Neuron (in vitro differentiated cells): ENCODE results near the gene OSBPL2.

Experiments
- H2AFZ ChIP-seq: one replicate; pipeline ENCODE4 v1.6.1; 2013; ENCODE audit warnings: low read depth, mild to moderate bottlenecking, inconsistent platforms, low read length, moderate library complexity
- H3K27me3 ChIP-seq: one replicate; pipeline ENCODE4 v1.6.1; 2013; ENCODE audit warnings: low read length; ENCODE audit not compliant: insufficient read depth
- H3K36me3 ChIP-seq: one replicate; pipeline ENCODE4 v1.6.1; 2013; ENCODE audit warnings: low read length; ENCODE audit not compliant: insufficient read depth
- H3K4me1 ChIP-seq: one replicate; pipeline ENCODE4 v1.6.1; 2013; ENCODE audit warnings: low read length; ENCODE audit not compliant: insufficient read depth
- H3K4me3 ChIP-seq: 2 replicates; pipeline ENCODE4 v1.5.1; 2013; ENCODE audit warnings: mild to moderate bottlenecking, low read length, moderate library complexity
- H3K9me3 ChIP-seq: one replicate; pipeline ENCODE4 v1.6.1; 2013; ENCODE audit warnings: low read length

OSBPL2 gene

DNA sequence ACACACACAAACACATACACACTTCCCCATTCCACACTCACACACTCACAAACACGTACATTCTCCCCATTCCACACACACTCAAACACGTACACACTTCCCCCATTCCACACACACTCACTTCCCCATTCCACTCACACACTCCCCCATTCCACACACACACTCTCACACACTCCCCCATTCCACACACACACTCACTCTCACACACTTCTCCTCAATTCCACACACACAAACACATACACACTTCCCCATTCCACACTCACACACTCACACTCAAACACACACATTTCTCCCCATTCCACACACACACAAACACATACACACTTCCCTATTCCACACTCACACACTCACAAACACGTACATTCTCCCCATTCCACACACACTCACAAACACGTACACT is 8.7 kb upstream of the OSBPL2 start:
- H3K9me3 ChIP-seq = no peaks in the 10 kb centered on the region
- H3K4me3 ChIP-seq = no peak overlapping the region
- H3K36me3 ChIP-seq = no peaks in the 10 kb centered on the region
- H3K27me3 ChIP-seq = peaks cover 17% of the 10 kb centered on the region
- H3K4me1 ChIP-seq = peaks cover 6% of the 10 kb centered on the region
- H2AFZ ChIP-seq = no peak overlapping the region

DNA sequence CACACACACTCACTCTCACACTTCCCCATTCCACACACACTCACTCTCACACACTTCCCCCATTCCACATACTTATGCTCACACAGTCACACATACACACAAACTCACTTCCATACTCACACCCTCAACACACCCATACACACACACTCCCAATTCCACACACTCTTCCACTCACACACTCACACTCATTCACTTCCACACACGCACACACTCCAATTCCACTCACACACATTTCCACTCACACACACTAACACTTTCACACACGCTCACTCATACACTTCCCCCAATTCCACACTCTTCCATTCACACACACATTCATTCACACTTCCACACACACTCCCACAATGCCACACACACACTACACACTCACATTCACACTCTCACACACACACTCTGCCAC is 8.0 kb upstream of the OSBPL2 start:
- peaks cover 12% of the 10 kb centered on the region for H3K27me3 ChIP-seq
- H3K4me3 ChIP-seq = no peak overlapping the region
- H3K9me3 ChIP-seq = no peaks in the 10 kb centered on the region
- no peak overlapping the region for H2AFZ ChIP-seq
- peaks cover 12% of the 10 kb centered on the region for H3K4me1 ChIP-seq
- no peaks in the 10 kb centered on the region for H3K36me3 ChIP-seq

DNA sequence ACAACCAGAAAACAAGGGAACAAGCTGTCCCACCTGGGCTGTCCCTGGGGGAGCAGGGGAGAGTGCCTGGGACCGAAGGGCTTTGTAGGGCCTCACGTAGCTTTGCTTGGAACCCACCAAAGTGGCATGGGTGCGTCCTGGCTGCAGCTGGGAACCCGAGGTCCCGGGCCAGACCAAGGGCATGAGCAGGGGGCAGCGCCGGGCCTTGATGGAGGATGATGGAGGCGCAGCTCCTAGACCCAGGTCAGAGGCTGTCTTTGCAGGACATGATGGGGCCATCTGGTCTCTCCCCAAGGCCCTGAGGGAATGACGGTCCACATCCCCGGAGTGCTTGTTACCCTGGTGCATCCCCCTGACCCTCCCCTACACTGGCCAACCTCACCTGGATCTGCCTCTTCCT is 7.6 kb upstream of the OSBPL2 start:
- Histone ChIP-seq H2AFZ (no peak overlapping the region), H3K27me3 (peaks cover 8% of the 10 kb centered on the region), H3K4me1 (peaks cover 16% of the 10 kb centered on the region), H3K36me3 (no peaks in the 10 kb centered on the region), H3K4me3 (no peak overlapping the region), H3K9me3 (no peaks in the 10 kb centered on the region)

DNA sequence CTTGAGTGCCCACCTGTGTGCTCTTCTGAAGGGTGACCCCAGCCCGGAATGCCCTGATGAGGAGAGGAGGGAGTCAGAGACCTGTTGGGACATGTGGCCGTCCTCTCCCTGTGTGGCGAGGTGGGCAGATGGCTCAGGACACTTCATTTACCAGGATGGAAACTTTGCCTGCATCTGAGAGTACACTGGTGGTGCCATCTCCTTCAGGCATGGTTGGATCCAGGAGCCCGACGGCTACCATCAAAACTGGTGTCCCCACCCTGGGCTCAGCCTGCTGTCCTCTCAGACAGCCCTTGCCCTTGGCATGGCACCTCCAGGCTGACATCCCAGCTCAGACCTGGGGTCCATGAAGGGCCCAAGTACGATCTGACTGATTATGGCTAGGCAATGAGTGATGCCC is 7.0 kb upstream of the OSBPL2 start:
- Histone ChIP-seq H3K36me3 (no peaks in the 10 kb centered on the region), H2AFZ (no peak overlapping the region), H3K4me3 (no peak overlapping the region), H3K27me3 (peaks cover 2% of the 10 kb centered on the region), H3K4me1 (peaks cover 22% of the 10 kb centered on the region), H3K9me3 (no peaks in the 10 kb centered on the region)

DNA sequence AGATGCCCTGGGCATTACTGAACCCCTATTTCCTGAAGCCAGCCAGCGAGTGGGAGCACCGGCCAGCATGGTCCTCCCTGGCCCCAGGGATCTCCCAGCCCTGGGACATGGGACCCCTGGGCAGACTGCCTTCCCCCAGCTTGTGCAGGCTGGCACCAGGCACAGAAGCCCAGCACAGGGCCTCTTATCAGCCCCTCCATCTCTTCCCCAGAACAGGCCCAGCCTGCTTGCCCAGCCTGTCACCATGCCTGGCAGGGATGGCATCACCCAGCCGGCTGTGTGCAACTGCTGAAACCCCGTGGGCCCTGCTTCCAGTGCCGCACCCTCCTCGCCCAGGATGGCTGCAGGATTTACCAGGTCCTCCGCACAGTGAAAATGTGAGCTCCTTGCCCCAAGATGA is 6.1 kb upstream of the OSBPL2 start:
- Histone ChIP-seq H2AFZ (no peak overlapping the region), H3K27me3 (no peaks in the 10 kb centered on the region), H3K36me3 (no peaks in the 10 kb centered on the region), H3K4me3 (no peak overlapping the region), H3K4me1 (peaks cover 30% of the 10 kb centered on the region), H3K9me3 (no peaks in the 10 kb centered on the region)

DNA sequence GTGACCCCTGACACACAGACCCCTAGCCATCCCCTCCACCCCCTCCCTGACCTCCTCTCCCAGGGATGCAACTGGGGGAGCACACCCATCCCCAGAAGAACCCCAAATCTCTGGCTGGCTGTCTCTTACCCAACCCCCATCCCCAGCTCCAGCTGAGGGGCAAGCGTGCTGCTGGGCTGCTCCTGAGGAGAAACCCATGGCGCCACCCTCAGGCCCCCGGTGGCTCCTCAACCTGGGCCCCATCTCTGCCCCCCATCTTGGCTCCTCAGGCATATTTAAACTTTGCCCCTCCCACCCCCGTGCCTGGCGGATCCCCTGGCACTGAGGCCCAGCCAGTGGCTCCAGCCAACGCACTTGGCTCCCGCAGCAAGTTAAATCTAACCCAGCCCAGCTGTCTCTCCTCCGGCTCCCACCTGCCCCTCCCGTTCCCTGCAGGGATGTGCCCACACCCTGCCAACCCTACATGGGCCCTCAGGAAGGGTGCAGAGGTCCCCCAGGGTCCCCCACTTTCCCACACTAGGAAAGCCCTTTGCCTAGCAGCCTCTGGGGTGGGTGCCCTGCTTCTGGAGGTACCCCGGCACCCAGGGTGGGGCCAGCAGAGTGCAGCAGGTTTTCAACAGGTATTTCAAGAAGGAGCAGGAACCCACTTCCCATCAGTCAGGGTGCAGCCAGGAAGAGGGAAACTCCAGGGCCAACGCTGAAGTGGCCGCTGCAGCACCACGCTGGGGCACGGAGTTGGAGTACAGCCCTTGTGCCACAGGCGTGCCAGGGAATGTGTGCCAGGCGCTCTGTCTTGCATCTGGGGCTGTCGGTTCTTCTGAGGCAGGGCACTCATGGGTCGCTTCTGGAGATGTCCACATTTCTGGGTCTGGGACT is 5.3 kb upstream of the OSBPL2 start:
- Histone ChIP-seq H2AFZ (no peak overlapping the region), H3K27me3 (no peaks in the 10 kb centered on the region), H3K4me1 (peaks cover 37% of the 10 kb centered on the region), H3K36me3 (no peaks in the 10 kb centered on the region), H3K9me3 (no peaks in the 10 kb centered on the region), H3K4me3 (no peak overlapping the region)

DNA sequence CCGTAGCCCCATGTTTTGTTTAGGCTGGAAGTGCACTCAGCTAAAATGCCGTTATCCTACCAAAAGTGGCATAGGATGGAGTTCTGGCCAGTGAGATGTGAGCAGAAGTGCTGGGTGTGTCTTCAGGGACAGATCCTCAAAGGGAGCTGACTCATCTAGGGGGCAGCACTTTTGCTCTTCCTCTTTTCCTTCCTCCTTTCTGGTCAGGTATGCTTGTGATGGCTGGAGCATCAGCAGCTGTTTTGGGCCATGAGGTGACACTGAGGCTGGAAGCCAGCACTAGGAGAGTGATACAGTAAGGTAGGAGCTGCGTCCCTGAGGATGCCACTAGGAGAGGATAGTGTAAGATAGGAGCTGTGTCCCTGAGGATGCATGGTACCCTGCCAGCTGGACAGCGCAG is 4.6 kb upstream of the OSBPL2 start:
- no peak overlapping the region for H2AFZ ChIP-seq
- peaks cover 37% of the 10 kb centered on the region for H3K4me1 ChIP-seq
- no peak overlapping the region for H3K4me3 ChIP-seq
- H3K27me3 ChIP-seq = no peaks in the 10 kb centered on the region
- H3K9me3 ChIP-seq = no peaks in the 10 kb centered on the region
- no peaks in the 10 kb centered on the region for H3K36me3 ChIP-seq

DNA sequence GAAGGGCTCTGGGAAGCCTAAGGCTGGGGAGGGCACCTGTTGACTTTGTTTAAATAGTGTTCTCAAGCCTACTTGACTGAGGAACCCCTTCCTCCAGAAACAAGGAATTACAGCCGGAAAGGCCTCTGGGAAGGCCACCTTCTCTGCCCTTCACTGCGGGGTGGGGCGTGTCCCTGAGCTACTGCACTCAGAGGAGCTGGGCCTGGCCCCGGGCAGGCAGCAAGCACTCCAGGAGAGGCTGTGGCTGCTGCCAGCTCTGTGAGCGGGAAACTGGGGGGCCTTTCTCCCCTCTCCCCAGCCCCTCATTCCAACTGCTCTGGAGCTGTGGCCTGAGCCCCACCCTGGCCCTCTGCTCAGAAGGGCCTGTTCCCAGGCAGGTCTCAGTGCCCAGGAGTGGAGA is 4.0 kb upstream of the OSBPL2 start:
- Histone ChIP-seq H3K36me3 (no peaks in the 10 kb centered on the region), H3K9me3 (no peaks in the 10 kb centered on the region), H3K4me1 (peaks cover 39% of the 10 kb centered on the region)

DNA sequence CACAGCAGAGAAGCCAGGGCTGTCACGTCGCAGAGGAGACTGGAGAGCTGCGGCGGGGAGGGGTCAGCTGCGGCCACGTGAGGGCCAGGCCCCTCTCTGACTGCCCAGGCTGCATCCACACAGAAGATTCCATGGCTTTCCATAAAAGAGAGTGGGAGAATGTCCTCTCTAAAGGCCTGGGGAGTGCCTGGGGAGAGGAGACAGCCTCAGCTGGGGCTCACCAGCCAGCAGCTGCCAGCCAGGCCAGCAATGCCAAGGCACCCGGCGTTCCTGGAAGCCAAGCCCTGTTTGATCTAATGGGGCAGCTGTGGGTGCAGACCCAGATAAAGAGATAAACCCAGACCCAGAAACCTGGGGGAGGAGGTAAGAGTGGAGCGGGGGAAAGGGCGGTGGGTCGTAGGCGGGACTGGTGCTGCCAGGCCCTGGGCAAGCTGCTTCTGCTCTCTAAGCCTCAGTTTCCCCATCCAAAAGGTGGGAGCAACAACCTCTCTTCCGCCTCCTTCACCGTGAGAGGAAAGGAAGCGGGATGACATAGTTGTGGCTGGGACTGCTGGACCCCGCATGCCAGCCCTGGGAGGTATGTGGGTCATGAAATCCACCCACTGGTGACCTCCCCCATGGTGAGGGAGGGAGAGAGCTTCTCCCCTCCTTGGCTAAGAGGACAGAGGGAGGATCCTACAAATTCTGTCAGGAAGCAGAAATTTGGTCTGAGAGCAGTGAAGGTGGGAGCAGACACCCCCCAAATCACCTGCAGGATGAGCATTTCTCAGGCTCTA is 3.1 kb upstream of the OSBPL2 start:
- Histone ChIP-seq H3K36me3 (no peaks in the 10 kb centered on the region), H3K27me3 (no peaks in the 10 kb centered on the region), H2AFZ (no peak overlapping the region), H3K9me3 (no peaks in the 10 kb centered on the region), H3K4me3 (no peak overlapping the region), H3K4me1 (peaks cover 42% of the 10 kb centered on the region)

More for the DNA sequence above, 4.0 kb upstream of the OSBPL2 start:
- Histone ChIP-seq H3K27me3 (no peaks in the 10 kb centered on the region), H3K4me3 (no peak overlapping the region), H2AFZ (no peak overlapping the region)

DNA sequence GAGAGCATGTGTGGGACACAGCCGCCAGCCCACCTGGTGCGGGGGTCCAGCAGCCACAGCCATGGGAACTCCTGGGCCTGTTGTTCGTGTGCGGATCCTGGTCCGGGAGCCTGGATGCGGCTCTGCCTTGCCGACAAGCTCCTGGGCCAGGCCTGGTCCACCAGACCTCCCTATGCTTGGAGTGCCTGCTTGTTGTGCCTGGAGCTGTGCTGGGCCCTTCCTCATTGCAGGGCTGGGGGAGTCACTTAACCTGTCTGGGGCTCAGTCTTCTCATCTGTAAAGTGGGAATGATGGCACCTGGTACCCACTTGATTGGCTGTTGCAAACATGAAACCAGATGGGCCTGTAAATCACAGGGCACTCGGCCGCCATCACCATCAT is 2.6 kb upstream of the OSBPL2 start:
- Histone ChIP-seq H3K9me3 (no peaks in the 10 kb centered on the region), H3K4me3 (no peak overlapping the region), H3K36me3 (peaks cover 1% of the 10 kb centered on the region), H3K27me3 (no peaks in the 10 kb centered on the region), H2AFZ (no peak overlapping the region), H3K4me1 (peaks cover 42% of the 10 kb centered on the region)

DNA sequence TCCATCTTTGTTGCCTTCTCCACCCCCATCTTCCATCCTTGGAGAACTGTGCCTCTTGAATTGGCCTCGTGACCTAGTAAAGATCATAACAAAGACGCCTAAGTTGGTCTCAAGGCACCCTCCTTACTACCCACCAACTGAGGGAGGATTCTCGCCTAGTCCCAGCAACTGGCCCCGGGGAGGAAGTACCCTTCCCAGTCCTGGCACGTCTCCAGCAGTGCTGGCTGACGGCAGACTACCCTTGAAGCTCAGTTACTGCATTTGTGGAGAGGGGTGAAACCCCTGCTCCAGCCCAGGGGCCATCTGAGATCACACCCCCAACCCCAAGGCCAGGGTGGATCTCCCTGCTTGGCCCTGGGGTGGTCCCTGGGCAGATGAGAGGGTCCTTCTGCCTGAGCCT is 2.1 kb upstream of the OSBPL2 start:
- Histone ChIP-seq H3K36me3 (peaks cover 2% of the 10 kb centered on the region), H3K4me1 (peaks cover 42% of the 10 kb centered on the region), H2AFZ (no peak overlapping the region), H3K9me3 (no peaks in the 10 kb centered on the region), H3K4me3 (no peak overlapping the region), H3K27me3 (no peaks in the 10 kb centered on the region)

DNA sequence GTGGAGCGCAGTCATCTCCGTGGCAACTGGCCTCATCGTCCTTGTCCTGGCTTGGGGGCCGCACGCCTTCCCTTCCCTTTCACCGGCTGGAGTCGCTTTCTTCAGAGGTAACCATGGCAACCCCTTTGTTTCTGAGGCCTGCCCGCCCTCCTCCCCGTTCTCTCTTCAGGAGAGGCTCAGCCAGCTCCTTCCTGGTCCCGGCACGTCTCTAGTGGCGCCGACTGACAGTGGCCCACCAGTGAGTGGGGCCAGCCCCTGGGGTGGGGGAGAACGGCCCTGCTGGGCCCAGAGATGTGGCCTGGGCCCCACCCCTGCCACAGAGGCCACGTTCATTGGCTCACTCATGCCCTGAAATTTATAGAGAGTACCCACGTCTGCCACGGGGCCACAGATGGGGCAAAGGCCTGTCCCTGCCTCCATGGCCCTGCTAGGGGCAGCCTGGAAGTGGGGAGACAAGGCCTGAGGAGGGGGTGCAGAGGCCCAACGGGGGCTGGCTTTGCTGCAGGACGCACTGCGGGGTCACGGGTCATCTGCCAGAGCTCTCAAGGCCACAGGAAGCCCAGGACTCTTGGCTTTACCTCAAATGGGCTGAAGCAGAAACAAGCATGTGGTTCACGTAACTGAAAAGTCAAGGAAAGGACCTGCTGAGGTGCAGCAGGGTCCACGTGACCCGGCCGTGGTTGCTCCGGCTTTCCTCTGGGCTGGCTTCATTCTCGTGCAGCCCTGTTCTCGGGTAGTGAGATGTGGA is 1.4 kb upstream of the OSBPL2 start:
- Histone ChIP-seq H3K36me3 (peaks cover 4% of the 10 kb centered on the region), H3K4me3 (peak overlapping the region; percentile 0), H3K4me1 (peaks cover 42% of the 10 kb centered on the region), H3K9me3 (no peaks in the 10 kb centered on the region), H3K27me3 (no peaks in the 10 kb centered on the region), H2AFZ (no peak overlapping the region)

DNA sequence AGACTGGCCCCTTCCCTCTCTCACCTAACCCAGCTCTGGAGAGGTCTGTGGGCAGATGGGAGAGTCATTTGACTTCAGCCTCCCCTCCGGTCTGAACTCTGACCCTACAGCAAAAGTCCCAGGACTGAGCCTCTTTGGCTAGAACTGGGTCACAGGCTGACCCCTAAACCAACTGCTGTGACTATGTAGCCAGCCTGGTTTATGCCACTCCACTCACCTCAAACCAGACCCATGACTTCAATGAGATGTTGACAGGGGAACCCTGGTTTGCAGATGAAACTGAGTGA is 864 bp upstream of the OSBPL2 start:
- peak overlapping the region; percentile 48 for H3K4me3 ChIP-seq
- peaks cover 42% of the 10 kb centered on the region for H3K4me1 ChIP-seq
- no peak overlapping the region for H2AFZ ChIP-seq

More for the DNA sequence above, 864 bp upstream of the OSBPL2 start:
- no peaks in the 10 kb centered on the region for H3K27me3 ChIP-seq
- H3K9me3 ChIP-seq = no peaks in the 10 kb centered on the region
- peaks cover 8% of the 10 kb centered on the region for H3K36me3 ChIP-seq
